GM19193 (cell line): ENCODE results near the gene MYRIP.

Experiments used
- POLR2A ChIP-seq: IDR thresholded peaks from 4 replicates; pipeline ENCODE4 v1.6.1; 2011; ENCODE audit not compliant: insufficient read depth, insufficient read length; ENCODE audit errors: extremely low read depth

The MYRIP gene

GRCh38 chr3:40186508-40186907, 377.1 kb downstream of the MYRIP start:
- no peak for TF ChIP-seq POLR2A

- no peak for TF ChIP-seq POLR2A
These were observed 378.5 kb downstream of the MYRIP start for GRCh38 chr3:40187945-40188344.

- TF ChIP-seq POLR2A: no peak
These were observed 379.7 kb downstream of the MYRIP start for GRCh38 chr3:40189118-40189517.

GRCh38 chr3:40190056-40190455, 380.6 kb downstream of the MYRIP start:
- no peak for TF ChIP-seq POLR2A

- no peak for TF ChIP-seq POLR2A
These were observed 381.8 kb downstream of the MYRIP start for GRCh38 chr3:40191251-40191650.

GRCh38 chr3:40191850-40192448, 382.5 kb downstream of the MYRIP start:
- no peak for TF ChIP-seq POLR2A

GRCh38 chr3:40192628-40193027, 383.2 kb downstream of the MYRIP start:
- TF ChIP-seq POLR2A: no peak

- no peak for TF ChIP-seq POLR2A
These were observed 387.6 kb downstream of the MYRIP start for GRCh38 chr3:40196966-40197365.

- no peak for TF ChIP-seq POLR2A
These were observed 391.4 kb downstream of the MYRIP start for GRCh38 chr3:40200692-40201316.

GRCh38 chr3:40201770-40202169, 392.4 kb downstream of the MYRIP start:
- TF ChIP-seq POLR2A: no peak

GRCh38 chr3:40206522-40206921, 397.1 kb downstream of the MYRIP start:
- TF ChIP-seq POLR2A: no peak

GRCh38 chr3:40207796-40208195, 398.4 kb downstream of the MYRIP start:
- TF ChIP-seq POLR2A: no peak

GRCh38 chr3:40208251-40208650, 398.8 kb downstream of the MYRIP start:
- no peak for TF ChIP-seq POLR2A

GRCh38 chr3:40211579-40211978, 402.2 kb downstream of the MYRIP start:
- no peak for TF ChIP-seq POLR2A

GRCh38 chr3:40213556-40213955, 404.1 kb downstream of the MYRIP start:
- no peak for TF ChIP-seq POLR2A

GRCh38 chr3:40215015-40215414, 405.6 kb downstream of the MYRIP start:
- no peak for TF ChIP-seq POLR2A

GRCh38 chr3:40216471-40216870, 407.1 kb downstream of the MYRIP start:
- no peak for TF ChIP-seq POLR2A
